GM23248 (cell line): Measurements from ENCODE around the gene PLEKHM2. TPM values are rescaled to one million over a fixed set of nuclear protein-coding genes. Genes with fewer than 3 reads are reported as not detected.

Source experiments
- DNase-seq: peaks from one replicate; pipeline ENCODE4 v3.0.0-alpha.2; 2015
- H2AFZ ChIP-seq: fragments of 200-600 bp; sonication (generic); 2 replicates; pipeline ENCODE4 v1.6.1; 2016; ENCODE audit warnings: antibody characterized with exemption
- H3F3A ChIP-seq: fragments of 200-600 bp; sonication (generic); 2 replicates; pipeline ENCODE4 v1.6.1; 2016; ENCODE audit warnings: mild to moderate bottlenecking, antibody characterized with exemption, mixed run types; ENCODE audit not compliant: insufficient read depth
- H3K27ac ChIP-seq: fragments of 200-600 bp; sonication (generic); 2 replicates; pipeline ENCODE4 v1.5.1; 2016; ENCODE audit warnings: mild to moderate bottlenecking
- H3K27me3 ChIP-seq: fragments of 200-600 bp; sonication (generic); replicated peaks from 2 replicates; pipeline ENCODE4 v1.6.1; 2016; ENCODE audit warnings: mild to moderate bottlenecking; ENCODE audit not compliant: insufficient read depth
- H3K36me3 ChIP-seq: fragments of 200-600 bp; sonication (generic); 2 replicates; pipeline ENCODE4 v1.6.1; 2016; ENCODE audit warnings: low read depth, mild to moderate bottlenecking
- H3K4me1 ChIP-seq: fragments of 200-600 bp; sonication (generic); 2 replicates; pipeline ENCODE4 v1.6.1; 2016; ENCODE audit warnings: mild to moderate bottlenecking; ENCODE audit not compliant: insufficient read depth
- H3K4me2 ChIP-seq: fragments of 200-600 bp; sonication (generic); one replicate; pipeline ENCODE4 v1.6.1; 2016; ENCODE audit warnings: mild to moderate bottlenecking; ENCODE audit not compliant: unreplicated experiment
- H3K4me3 ChIP-seq: fragments of 200-600 bp; sonication (generic); 2 replicates; pipeline ENCODE4 v1.5.1; 2016; ENCODE audit warnings: mild to moderate bottlenecking
- H3K79me2 ChIP-seq: fragments of 200-600 bp; sonication (generic); 2 replicates; pipeline ENCODE4 v1.6.1; 2016; ENCODE audit warnings: mild to moderate bottlenecking; ENCODE audit not compliant: insufficient read depth
- H3K9ac ChIP-seq: fragments of 200-600 bp; sonication (generic); 2 replicates; pipeline ENCODE4 v1.6.1; 2016; ENCODE audit warnings: mild to moderate bottlenecking
- H3K9me2 ChIP-seq: fragments of 200-600 bp; sonication (generic); 2 replicates; pipeline ENCODE4 v1.6.1; 2016; ENCODE audit warnings: mixed run types, mild to moderate bottlenecking, moderate library complexity; ENCODE audit not compliant: insufficient read depth
- H3K9me3 ChIP-seq: fragments of 200-600 bp; sonication (generic); one replicate; pipeline ENCODE4 v1.6.1; 2017; ENCODE audit warnings: low read depth
- H4K20me1 ChIP-seq: fragments of 200-600 bp; sonication (generic); 2 replicates; pipeline ENCODE4 v1.6.0; 2016; ENCODE audit not compliant: insufficient read depth
- EZH2 ChIP-seq: fragments of 200-600 bp; sonication (generic); IDR thresholded peaks from 2 replicates; pipeline ENCODE4 v1.6.1; 2018; ENCODE audit warnings: antibody characterized with exemption, mild to moderate bottlenecking; ENCODE audit not compliant: insufficient read depth, poor library complexity, severe bottlenecking
- EZH2phosphoT487 ChIP-seq: fragments of 200-600 bp; sonication (generic); IDR thresholded peaks from 2 replicates; pipeline ENCODE4 v1.6.1; 2018; ENCODE audit warnings: antibody characterized with exemption, moderate library complexity, mild to moderate bottlenecking, low read depth; ENCODE audit not compliant: insufficient read depth
- WGBS, 2 experiments: methylation state at CpG; one replicate each; pipeline ENCODE4 v1.1.6; 2015 to 2017; ENCODE audit warnings: low lambda C conversion rate in 2 of 2, low coverage in 1 of 2; ENCODE audit errors: missing lambda C conversion rate in 2 of 2; 5-methylcytosine and 5-hydroxymethylcytosine counted together
- in situ Hi-C: fragments of 300-500 bp; cut with MboI; formaldehyde crosslinking; loops from 2 replicates; pipeline ENCODE4 v1.15.0; 2020
- polyA plus RNA-seq: library from polyadenylated mRNA; unstranded; fragments of >200 nt; fragmentation: Nextera tagmentation; extraction: Ambion mirVana; gene quantifications from 2 replicates; pipeline ENCODE4 v1.2.1, GENCODE V29; 2016
- total RNA-seq: library from RNA; depleted of rRNA; stranded (reverse); fragments of >200 nt; shearing (Covaris generic); gene quantifications from 2 replicates; pipeline ENCODE4 v1.2.3, GENCODE V29; 2014

PLEKHM2 gene
- total and polyA plus RNA-seq, 2 experiments from 2014 or later = 14.9 to 52.9 TPM

GRCh38 chr1:15744122-15744679 lies 60.1 kb downstream of the PLEKHM2 start:
- Histone ChIP-seq H4K20me1 (no peaks in the 10 kb centered on the region), H3K4me2 (no peak overlapping the region), H3K36me3 (no peaks in the 10 kb centered on the region), H3F3A (no peaks in the 10 kb centered on the region), H3K27me3 (no peaks in the 10 kb centered on the region), H3K4me1 (peaks cover 1% of the 10 kb centered on the region; the same call in 1 of the 2 replicates), H3K79me2 (no peaks in the 10 kb centered on the region), H3K9me2 (no peaks in the 10 kb centered on the region), H3K4me3 (no peak overlapping the region), H3K9me3 (no peaks in the 10 kb centered on the region), H3K27ac (no peak overlapping the region), H3K9ac (no peak overlapping the region), H2AFZ (no peak overlapping the region)
- no peak for TF ChIP-seq EZH2phosphoT487
- no peak for TF ChIP-seq EZH2
- no peak for DNase-seq
- in situ Hi-C loops = no loop called here
- 74 to 77% methylated on average over 28 to 30 of the region's 30 CpGs for WGBS, 2 experiments

GRCh38 chr1:15747378-15747777 lies 63.3 kb downstream of the PLEKHM2 start:
- Histone ChIP-seq H3K4me1 (peaks cover 10% of the 10 kb centered on the region; the same call in 1 of the 2 replicates), H3K4me2 (no peak overlapping the region), H3K36me3 (no peaks in the 10 kb centered on the region), H3K4me3 (no peak overlapping the region), H3F3A (no peaks in the 10 kb centered on the region), H4K20me1 (no peaks in the 10 kb centered on the region), H3K9ac (no peak overlapping the region), H3K27me3 (no peaks in the 10 kb centered on the region), H3K9me3 (no peaks in the 10 kb centered on the region), H3K79me2 (no peaks in the 10 kb centered on the region), H2AFZ (no peak overlapping the region), H3K27ac (no peak overlapping the region), H3K9me2 (no peaks in the 10 kb centered on the region)
- WGBS, 2 experiments = 70% methylated on average over 8 of the region's 8 CpGs
- no peak for TF ChIP-seq EZH2
- TF ChIP-seq EZH2phosphoT487 = no peak
- DNase-seq = no peak
- in situ Hi-C loops = no loop called here

GRCh38 chr1:15748264-15748663 lies 64.1 kb downstream of the PLEKHM2 start:
- no peaks in the 10 kb centered on the region for H4K20me1 ChIP-seq
- no peak for DNase-seq
- H3K27ac ChIP-seq = no peak overlapping the region
- H3K79me2 ChIP-seq = no peaks in the 10 kb centered on the region
- H3K9ac ChIP-seq = no peak overlapping the region
- H3F3A ChIP-seq = no peaks in the 10 kb centered on the region
- H3K4me2 ChIP-seq = no peak overlapping the region
- no peak overlapping the region for H3K4me3 ChIP-seq
- H3K9me2 ChIP-seq = no peaks in the 10 kb centered on the region
- no peaks in the 10 kb centered on the region for H3K9me3 ChIP-seq
- peaks cover 10% of the 10 kb centered on the region; the same call in 1 of the 2 replicates for H3K4me1 ChIP-seq
- in situ Hi-C loops = no loop called here
- TF ChIP-seq EZH2phosphoT487 (no peak), EZH2 (no peak)
- 80 to 87% methylated on average over 5 of the region's 5 CpGs for WGBS, 2 experiments
- no peaks in the 10 kb centered on the region for H3K36me3 ChIP-seq
- H2AFZ ChIP-seq = no peak overlapping the region
- no peaks in the 10 kb centered on the region for H3K27me3 ChIP-seq

- no peaks in the 10 kb centered on the region for H3K9me2 ChIP-seq
- no peaks in the 10 kb centered on the region for H3K27me3 ChIP-seq
- no peaks in the 10 kb centered on the region for H3K79me2 ChIP-seq
- no peak overlapping the region for H3K4me3 ChIP-seq
- DNase-seq = no peak
- H3K9me3 ChIP-seq = no peaks in the 10 kb centered on the region
- no peaks in the 10 kb centered on the region for H3F3A ChIP-seq
- no peak overlapping the region for H2AFZ ChIP-seq
- TF ChIP-seq EZH2 = no peak
- TF ChIP-seq EZH2phosphoT487 = no peak
- H3K4me1 ChIP-seq = peaks cover 10% of the 10 kb centered on the region; the same call in 1 of the 2 replicates
- WGBS, 2 experiments = 91 to 94% methylated on average over 10 of the region's 10 CpGs
- no peaks in the 10 kb centered on the region for H4K20me1 ChIP-seq
- H3K36me3 ChIP-seq = no peaks in the 10 kb centered on the region
- H3K9ac ChIP-seq = no peak overlapping the region
- H3K4me2 ChIP-seq = no peak overlapping the region
- in situ Hi-C loops = no loop called here
- H3K27ac ChIP-seq = no peak overlapping the region
These were observed 64.7 kb downstream of the PLEKHM2 start for GRCh38 chr1:15748690-15749398.
